H1 (cell line): ENCODE data around the gene GALNT2. TPM values are rescaled to one million over a fixed set of nuclear protein-coding genes. Genes with fewer than 3 reads are reported as not detected.

ENCODE experiments used
- CTCF ChIA-PET: fragments of 300-600 bp; sonication (Branson Sonifier 250); formaldehyde crosslinking; loops from one replicate; lab custom pipeline; 2021; ENCODE audit not compliant: partially characterized antibody; lab: Charles Lee
- POLR2A ChIA-PET: fragments of 300-600 bp; sonication (Branson Sonifier 250); formaldehyde crosslinking; loops from one replicate; lab custom pipeline; 2021; ENCODE audit warnings: inconsistent platforms; ENCODE audit not compliant: partially characterized antibody; lab: Charles Lee
- DNase-seq, 2 experiments: peaks; one replicate each; pipeline versions ENCODE4 v3.0.0 to v3.0.0-alpha.2; 2010 to 2022; ENCODE audit warnings: low spot score in 2 of 2, low read depth in 1 of 2, mixed read lengths in 1 of 2
- FAIRE-seq: peaks from 2 replicates; lab custom pipeline; 2011; peaks lifted over from hg19 to GRCh38; lab: Jason Lieb, UNC
- H2AFZ ChIP-seq: 2 replicates; pipeline ENCODE4 v1.8.1; 2012; ENCODE audit warnings: low read length, inconsistent platforms
- H2AK5ac ChIP-seq: 2 replicates; pipeline ENCODE4 v1.6.1; 2013; ENCODE audit warnings: low read depth, low read length
- H2BK120ac ChIP-seq: replicated peaks from 2 replicates; pipeline ENCODE3; 2013; ENCODE audit warnings: low read depth, low read length, inconsistent platforms
- H2BK12ac ChIP-seq: 2 replicates; pipeline ENCODE4 v1.6.1; 2013; ENCODE audit warnings: low read depth, low read length
- H2BK15ac ChIP-seq: 2 replicates; pipeline ENCODE4 v1.6.1; 2013; ENCODE audit warnings: low read length
- H2BK20ac ChIP-seq: 2 replicates; pipeline ENCODE4 v1.6.1; 2013; ENCODE audit warnings: low read length
- H2BK5ac ChIP-seq: 2 replicates; pipeline ENCODE4 v1.6.1; 2013; ENCODE audit warnings: low read depth, low read length
- H3K14ac ChIP-seq: 2 replicates; pipeline ENCODE4 v1.6.1; 2013; ENCODE audit warnings: inconsistent platforms; ENCODE audit not compliant: insufficient read length
- H3K18ac ChIP-seq: 2 replicates; pipeline ENCODE4 v1.6.1; 2013; ENCODE audit warnings: low read length; ENCODE audit errors: extremely low read depth
- H3K23ac ChIP-seq: 2 replicates; pipeline ENCODE4 v1.6.1; 2013; ENCODE audit warnings: inconsistent platforms; ENCODE audit not compliant: insufficient read length
- H3K23me2 ChIP-seq: 2 replicates; pipeline ENCODE4 v1.6.1; 2013; ENCODE audit warnings: low read depth, low read length
- H3K27ac ChIP-seq: 2 replicates; pipeline ENCODE4 v1.6.1; 2011; ENCODE audit warnings: low read depth, low read length, inconsistent platforms
- H3K27me3 ChIP-seq, 4 experiments: replicated peaks in 1 of 4; 1 replicate in 1 of 4; 2 replicates in 3 of 4; pipeline versions ENCODE4 v1.6.1 to v1.8.1; 2011 to 2013; ENCODE audit warnings: low read length in 3 of 4, mild to moderate bottlenecking in 3 of 4, inconsistent platforms in 2 of 4, mixed read lengths in 2 of 4, moderate library complexity in 1 of 4; ENCODE audit not compliant: control insufficient read depth in 3 of 4, insufficient read depth in 3 of 4; ENCODE audit errors: extremely low read depth in 1 of 4
- H3K36me3 ChIP-seq, 4 experiments: 2 replicates each; pipeline versions ENCODE4 v1.6.1 to v1.8.1; 2011 to 2013; ENCODE audit warnings: mild to moderate bottlenecking in 4 of 4, low read length in 3 of 4, moderate library complexity in 2 of 4, control low read depth in 1 of 4, inconsistent platforms in 1 of 4; ENCODE audit not compliant: insufficient read depth in 4 of 4, control insufficient read depth in 2 of 4
- H3K4ac ChIP-seq: replicated peaks from 2 replicates; pipeline ENCODE3; 2013; ENCODE audit warnings: low read length, low read depth, mixed read lengths, inconsistent platforms; ENCODE audit not compliant: insufficient read length
- H3K4me1 ChIP-seq, 4 experiments: replicated peaks in 1 of 4; 1 replicate in 1 of 4; 2 replicates in 3 of 4; pipeline versions ENCODE4 v1.6.1 to v1.8.1; 2011 to 2013; ENCODE audit warnings: low read length in 3 of 4, inconsistent platforms in 2 of 4, mixed read lengths in 1 of 4; ENCODE audit not compliant: insufficient read depth in 4 of 4, control insufficient read depth in 3 of 4
- H3K4me2 ChIP-seq, 2 experiments: 2 replicates each; pipeline versions ENCODE4 v1.6.1 to v1.8.1; 2011 to 2013; ENCODE audit warnings: low read depth in 2 of 2, low read length in 2 of 2, control low read depth in 1 of 2, inconsistent platforms in 1 of 2, mild to moderate bottlenecking in 1 of 2; ENCODE audit not compliant: insufficient read depth in 1 of 2
- H3K4me3 ChIP-seq, 4 experiments: fragments of 200-600, 300-600 bp in 1 of 4; sonication (generic), shearing (Covaris generic), sonication (Bioruptor Twin) in 1 of 4; 2 replicates each; pipeline versions ENCODE4 v1.5.1 to v1.8.1; 2011 to 2016; ENCODE audit warnings: low read length in 4 of 4, low read depth in 3 of 4, control low read depth in 2 of 4, inconsistent platforms in 2 of 4, mild to moderate bottlenecking in 2 of 4, mixed read lengths in 1 of 4, moderate library complexity in 1 of 4; ENCODE audit not compliant: insufficient read depth in 2 of 4; ENCODE audit errors: extremely low read depth in 1 of 4
- H3K56ac ChIP-seq: replicated peaks from 2 replicates; pipeline ENCODE3; 2013; ENCODE audit warnings: low read depth, mild to moderate bottlenecking, mixed read lengths, low read length, inconsistent platforms; ENCODE audit not compliant: insufficient read length
- H3K79me1 ChIP-seq: 2 replicates; pipeline ENCODE4 v1.6.1; 2013; ENCODE audit warnings: low read depth, low read length, control low read depth
- H3K79me2 ChIP-seq, 2 experiments: 2 replicates each; pipeline versions ENCODE4 v1.6.1 to v1.8.1; 2012 to 2013; ENCODE audit warnings: low read length in 2 of 2, mild to moderate bottlenecking in 2 of 2, inconsistent platforms in 1 of 2; ENCODE audit not compliant: insufficient read depth in 2 of 2, control insufficient read depth in 1 of 2
- H3K9ac ChIP-seq, 4 experiments: replicated peaks in 1 of 4; 1 replicate in 1 of 4; 2 replicates in 3 of 4; pipeline versions ENCODE4 v1.6.1 to v1.8.1; 2011 to 2013; ENCODE audit warnings: low read depth in 3 of 4, low read length in 3 of 4, control low read depth in 2 of 4, mild to moderate bottlenecking in 2 of 4, moderate library complexity in 2 of 4, inconsistent platforms in 1 of 4; ENCODE audit errors: extremely low read depth in 1 of 4
- H3K9me3 ChIP-seq, 2 experiments: 2 replicates each; pipeline versions ENCODE4 v1.6.1 to v1.8.1; 2012 to 2013; ENCODE audit warnings: mild to moderate bottlenecking in 2 of 2, moderate library complexity in 2 of 2, control low read depth in 1 of 2, inconsistent platforms in 1 of 2, low read depth in 1 of 2, low read length in 1 of 2, mixed read lengths in 1 of 2; ENCODE audit not compliant: insufficient read depth in 2 of 2
- H4K20me1 ChIP-seq, 2 experiments: replicated peaks in 1 of 2; 2 replicates each; pipeline versions ENCODE3 to v1.8.1; 2011 to 2013; ENCODE audit warnings: inconsistent platforms in 2 of 2, low read length in 2 of 2, mild to moderate bottlenecking in 1 of 2; ENCODE audit not compliant: insufficient read depth in 2 of 2, control insufficient read depth in 1 of 2
- H4K5ac ChIP-seq: 2 replicates; pipeline ENCODE4 v1.6.1; 2013; ENCODE audit warnings: low read length, low read depth, mixed read lengths, inconsistent platforms; ENCODE audit not compliant: insufficient read length
- H4K8ac ChIP-seq: 2 replicates; pipeline ENCODE4 v1.8.0; 2013; ENCODE audit warnings: mild to moderate bottlenecking, moderate library complexity, low read length, inconsistent platforms; ENCODE audit not compliant: insufficient read depth; ENCODE audit errors: extremely low read depth
- H4K91ac ChIP-seq: replicated peaks from 2 replicates; pipeline ENCODE3; 2013; ENCODE audit warnings: low read length, mixed read lengths, inconsistent platforms; ENCODE audit not compliant: insufficient read length
- POLR2AphosphoS5 ChIP-seq: IDR thresholded peaks from 2 replicates; pipeline ENCODE4 v1.6.1; 2011; ENCODE audit warnings: low read depth, low read length
- RAD21 ChIP-seq, 2 experiments: IDR thresholded peaks in 1 of 2; conservative IDR thresholded peaks in 1 of 2; 2 replicates each; pipeline ENCODE4 v1.6.1; 2011; ENCODE audit warnings: low read depth in 2 of 2, low read length in 2 of 2, improper control_type of control experiment in 1 of 2, inconsistent platforms in 1 of 2, mild to moderate bottlenecking in 1 of 2, moderate library complexity in 1 of 2
- SRF ChIP-seq: IDR thresholded peaks from 2 replicates; pipeline ENCODE4 v1.6.1; 2011; ENCODE audit warnings: mild to moderate bottlenecking, low read depth, low read length, moderate library complexity
- YY1 ChIP-seq: IDR thresholded peaks from 2 replicates; pipeline ENCODE4 v1.6.1; 2011; ENCODE audit warnings: low read depth, mild to moderate bottlenecking, low read length
- WGBS, 2 experiments: shearing (Covaris generic) in 1 of 2; methylation state at CpG; one replicate each; pipeline versions ENCODE4 v1.1.6 to v1.1.7; 2013 to 2015; ENCODE audit warnings: low lambda C conversion rate in 2 of 2, mixed read lengths in 2 of 2, inconsistent platforms in 1 of 2, low coverage in 1 of 2, missing lambda C conversion rate in 1 of 2; ENCODE audit not compliant: insufficient replicate concordance in 2 of 2, insufficient coverage in 1 of 2, insufficient read length in 1 of 2; ENCODE audit errors: extremely low coverage in 1 of 2, missing lambda C conversion rate in 1 of 2; 5-methylcytosine and 5-hydroxymethylcytosine counted together
- polyA plus RNA-seq, 7 experiments: library from polyadenylated mRNA; depleted of rRNA in 3 of 7; stranded (reverse) in 5 of 7; unstranded in 2 of 7; fragments of >200 nt in 5 of 7; fragments of 200-250 nt in 2 of 7; gene quantifications; 1 replicate in 5 of 7; 2 replicates in 1 of 7; 4 replicates in 1 of 7; pipeline versions ENCODE4 v1.2.1 to v1.2.3, GENCODE V29; 2011 to 2013; ENCODE audit warnings: missing spikeins in 2 of 7, mixed read lengths in 2 of 7
- total RNA-seq: library from RNA; stranded (reverse); fragmentation: NEBNext Ultra II Directional; extraction: Animal tissue kit (Norgen Biotek cat#: 25700); gene quantifications from 2 replicates; pipeline ENCODE4 v1.2.1, GENCODE V29; 2021
- TF ChIP-seq, protein P1 (sequence below): IDR thresholded peaks from 2 replicates; pipeline ENCODE4 v1.6.1; 2011; ENCODE audit warnings: low read depth, mild to moderate bottlenecking, low read length; ENCODE audit not compliant: insufficient read depth
- TF ChIP-seq, protein P2 (sequence below): IDR thresholded peaks from 2 replicates; pipeline ENCODE4 v1.6.1; 2012; ENCODE audit warnings: inconsistent platforms
- TF ChIP-seq, protein P3 (sequence below), 3 experiments: IDR thresholded peaks; 1 replicate in 2 of 3; 2 replicates in 1 of 3; pipeline versions ENCODE4 v1.5.1 to v1.6.1; 2011; ENCODE audit warnings: low read length in 3 of 3, mild to moderate bottlenecking in 3 of 3, inconsistent platforms in 2 of 3, low read depth in 1 of 3, moderate library complexity in 1 of 3; ENCODE audit not compliant: insufficient read depth in 1 of 3; ENCODE audit errors: control extremely low read depth in 1 of 3

GALNT2 gene
- total and polyA plus RNA-seq, 2 of the 8 experiments (the other 6 are each of a cell fraction or from before 2014, with no cell fraction given), result 34.5 to 75.3 TPM

DNA sequence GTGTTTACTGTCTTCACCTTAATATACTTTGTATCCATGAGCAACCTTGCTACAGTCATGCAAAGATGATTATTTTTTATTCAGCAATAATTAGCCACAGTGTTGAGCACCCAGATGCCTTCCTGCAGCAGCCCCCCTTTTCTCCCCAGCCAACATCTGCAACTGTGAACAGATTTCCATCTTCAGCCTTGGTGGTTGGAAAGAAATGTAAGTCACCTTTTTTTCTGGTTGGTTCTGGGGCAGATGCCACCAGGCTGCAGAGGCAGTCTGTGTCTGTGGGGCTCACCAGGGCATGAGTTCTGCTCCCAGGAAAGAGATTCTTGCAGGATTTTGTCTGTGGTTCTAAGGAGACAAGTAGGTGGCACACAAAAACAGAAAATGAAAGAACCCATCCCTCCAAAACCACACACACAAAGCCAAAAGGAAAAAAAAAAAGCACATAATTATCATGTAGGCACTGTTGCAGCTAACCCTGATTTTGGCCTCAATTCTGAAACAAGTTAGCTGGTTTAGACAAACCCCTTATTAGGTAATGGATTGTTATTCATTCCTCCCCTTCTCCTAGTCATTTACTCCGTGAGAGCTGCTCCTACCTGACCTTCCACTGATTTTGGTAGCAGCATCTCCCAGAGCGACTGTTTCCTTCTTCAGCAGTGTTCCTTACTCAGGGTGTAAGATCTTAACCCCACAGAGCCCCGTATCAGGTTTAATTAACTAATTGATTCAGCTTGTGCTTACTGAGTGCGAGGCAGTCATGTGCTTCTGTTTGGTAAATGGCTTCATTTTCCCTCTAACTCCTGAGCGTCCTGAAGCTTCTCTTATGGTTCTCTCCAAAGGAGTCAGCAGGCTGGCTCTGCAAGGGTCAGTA lies 36.5 kb downstream of the GALNT2 start:
- ChIA-PET POLR2A (interaction anchor here (0.6 to 1.0 kb wide), 2 partner anchors 33 to 74 kb away, joined by 3 read pairs; no protein-coding TSS in a partner anchor), CTCF (interaction anchor here (0.6 to 11.3 kb wide), 7 partner anchors 9 to 571 kb away, joined by 3 to 79 read pairs (median 3); no protein-coding TSS in a partner anchor)
- H2BK5ac ChIP-seq, result no peak overlapping the region
- no peak for DNase-seq
- no peak overlapping the region for H2BK12ac ChIP-seq
- no peak overlapping the region for H3K23ac ChIP-seq
- H3K23me2 ChIP-seq, result no peaks in the 10 kb centered on the region
- peaks cover 4 to 5% of the 10 kb centered on the region in 2 experiments for H4K20me1 ChIP-seq
- H3K14ac ChIP-seq, result no peak overlapping the region
- H3K27me3 ChIP-seq, result no peaks in the 10 kb centered on the region
- FAIRE-seq, result no peak
- no peak overlapping the region for H3K4me3 ChIP-seq
- no peak overlapping the region; the same call in 1 of the 2 replicates for H3K18ac ChIP-seq
- H4K91ac ChIP-seq, result no peak overlapping the region
- 73% methylated on average over 5 of the region's 5 CpGs; no CpG with 5 or more reads in 1 of the 2 experiments for WGBS, 2 experiments
- no peak overlapping the region for H2AK5ac ChIP-seq
- H3K27ac ChIP-seq, result no peak overlapping the region
- H3K36me3 ChIP-seq, result no peaks in the 10 kb centered on the region
- H3K9me3 ChIP-seq, result no peaks in the 10 kb centered on the region
- H4K5ac ChIP-seq, result no peak overlapping the region
- no peak overlapping the region for H2AFZ ChIP-seq
- H3K4ac ChIP-seq, result no peak overlapping the region
- peaks cover 0 to 80% of the 10 kb centered on the region in 2 experiments; a peak in 2 of 4 replicates for H3K79me2 ChIP-seq
- H3K4me2 ChIP-seq, result no peak overlapping the region
- H2BK20ac ChIP-seq, result no peak overlapping the region
- peaks cover 3 to 25% (median 17%) of the 10 kb centered on the region in 4 experiments; a peak in 6 of 7 replicates for H3K4me1 ChIP-seq
- no peak overlapping the region for H3K56ac ChIP-seq
- H3K9ac ChIP-seq, result no peak overlapping the region
- no peak overlapping the region for H2BK15ac ChIP-seq
- no peak overlapping the region for H4K8ac ChIP-seq
- peaks cover 12% of the 10 kb centered on the region; the same call in 1 of the 2 replicates for H3K79me1 ChIP-seq
- no peak overlapping the region for H2BK120ac ChIP-seq
- TF ChIP-seq SRF (peak; percentile 52; the same call in 1 of the 2 replicates), YY1 (no peak), RAD21 (IDR thresholded peaks at IDR 0.05 in 1 of 2, conservative IDR thresholded peaks at IDR 0.05 in 1 of 2; ENCODE audit: low read depth in 2 of 2, low read length in 2 of 2) (no peak), POLR2AphosphoS5 (no peak)
- TF ChIP-seq, protein P1, sequence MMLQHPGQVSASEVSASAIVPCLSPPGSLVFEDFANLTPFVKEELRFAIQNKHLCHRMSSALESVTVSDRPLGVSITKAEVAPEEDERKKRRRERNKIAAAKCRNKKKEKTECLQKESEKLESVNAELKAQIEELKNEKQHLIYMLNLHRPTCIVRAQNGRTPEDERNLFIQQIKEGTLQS, result no peak
- TF ChIP-seq, protein P2, sequence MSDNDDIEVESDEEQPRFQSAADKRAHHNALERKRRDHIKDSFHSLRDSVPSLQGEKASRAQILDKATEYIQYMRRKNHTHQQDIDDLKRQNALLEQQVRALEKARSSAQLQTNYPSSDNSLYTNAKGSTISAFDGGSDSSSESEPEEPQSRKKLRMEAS, result no peak
- TF ChIP-seq, protein P3, sequence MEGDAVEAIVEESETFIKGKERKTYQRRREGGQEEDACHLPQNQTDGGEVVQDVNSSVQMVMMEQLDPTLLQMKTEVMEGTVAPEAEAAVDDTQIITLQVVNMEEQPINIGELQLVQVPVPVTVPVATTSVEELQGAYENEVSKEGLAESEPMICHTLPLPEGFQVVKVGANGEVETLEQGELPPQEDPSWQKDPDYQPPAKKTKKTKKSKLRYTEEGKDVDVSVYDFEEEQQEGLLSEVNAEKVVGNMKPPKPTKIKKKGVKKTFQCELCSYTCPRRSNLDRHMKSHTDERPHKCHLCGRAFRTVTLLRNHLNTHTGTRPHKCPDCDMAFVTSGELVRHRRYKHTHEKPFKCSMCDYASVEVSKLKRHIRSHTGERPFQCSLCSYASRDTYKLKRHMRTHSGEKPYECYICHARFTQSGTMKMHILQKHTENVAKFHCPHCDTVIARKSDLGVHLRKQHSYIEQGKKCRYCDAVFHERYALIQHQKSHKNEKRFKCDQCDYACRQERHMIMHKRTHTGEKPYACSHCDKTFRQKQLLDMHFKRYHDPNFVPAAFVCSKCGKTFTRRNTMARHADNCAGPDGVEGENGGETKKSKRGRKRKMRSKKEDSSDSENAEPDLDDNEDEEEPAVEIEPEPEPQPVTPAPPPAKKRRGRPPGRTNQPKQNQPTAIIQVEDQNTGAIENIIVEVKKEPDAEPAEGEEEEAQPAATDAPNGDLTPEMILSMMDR (IDR thresholded peaks at IDR 0.05; ENCODE audit: control extremely low read depth in 1 of 3, insufficient read depth in 1 of 3, low read depth in 1 of 3, low read length in 3 of 3), result no peak
